HL-60 (cell line): ENCODE results near the gene LBH.

Experiments
- DNase-seq, 2 experiments: peaks; one replicate each; pipeline ENCODE4 v3.0.0-alpha.2; 2010 to 2020; ENCODE audit warnings: low read depth in 1 of 2, low spot score in 1 of 2
- H3K27ac ChIP-seq: fragments of 250-450 bp; sonication (Bioruptor Pico); replicated peaks from 2 replicates; pipeline ENCODE4 v1.5.1; 2020; ENCODE audit warnings: mild to moderate bottlenecking, moderate library complexity
- H3K27me3 ChIP-seq: fragments of 250-450 bp; sonication (Bioruptor Pico); 2 replicates; pipeline ENCODE4 v1.5.1; 2021; ENCODE audit warnings: mild to moderate bottlenecking, moderate library complexity; ENCODE audit not compliant: insufficient read depth, poor library complexity, severe bottlenecking
- H3K4me3 ChIP-seq: replicated peaks from 2 replicates; pipeline ENCODE4 v1.5.1; 2011; ENCODE audit warnings: mild to moderate bottlenecking, control low read depth, low read length; ENCODE audit not compliant: insufficient read depth
- GABPA ChIP-seq: IDR thresholded peaks from 2 replicates; pipeline ENCODE4 v1.6.1; 2012; ENCODE audit warnings: low read depth
- POLR2AphosphoS5 ChIP-seq: IDR thresholded peaks from 2 replicates; pipeline ENCODE4 v1.6.1; 2012; ENCODE audit warnings: low read depth
- SPI1 ChIP-seq: IDR thresholded peaks from 2 replicates; pipeline ENCODE4 v1.6.1; 2012; ENCODE audit warnings: low read depth, mild to moderate bottlenecking, borderline replicate concordance
- TF ChIP-seq, protein P1 (sequence below): IDR thresholded peaks from one replicate; pipeline ENCODE4 v1.5.1; 2011; ENCODE audit warnings: low read length, control low read depth, inconsistent platforms; ENCODE audit not compliant: insufficient read depth
- TF ChIP-seq, protein P2 (sequence below): IDR thresholded peaks from 2 replicates; pipeline ENCODE4 v1.6.1; 2012; ENCODE audit warnings: low read depth; ENCODE audit not compliant: insufficient replicate concordance

The LBH gene

DNA sequence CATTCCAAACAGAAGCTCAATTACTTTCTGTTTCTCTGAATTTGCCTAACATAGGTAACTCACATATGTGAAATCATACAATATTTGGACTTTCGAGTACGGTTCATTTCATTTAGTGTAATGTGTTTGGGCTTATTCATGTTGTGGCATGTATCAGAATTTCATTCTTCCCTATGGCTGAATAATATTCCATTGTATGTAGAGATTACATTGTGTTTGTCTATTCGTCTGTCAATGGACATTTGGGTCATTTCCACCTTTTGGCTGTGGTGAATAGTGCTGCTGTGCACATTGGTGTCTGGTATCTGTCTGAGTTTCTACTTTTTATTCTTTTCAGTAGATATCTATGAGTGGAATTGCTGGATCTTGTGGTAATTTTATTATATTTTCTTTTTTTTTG lies 43.9 kb downstream of the LBH start:
- Histone ChIP-seq H3K27ac (no peak overlapping the region), H3K27me3 (peaks cover 3% of the 10 kb centered on the region), H3K4me3 (no peak overlapping the region)
- no peak for DNase-seq
- TF ChIP-seq SPI1 (no peak), GABPA (no peak), POLR2AphosphoS5 (no peak)
- TF ChIP-seq, protein P1, sequence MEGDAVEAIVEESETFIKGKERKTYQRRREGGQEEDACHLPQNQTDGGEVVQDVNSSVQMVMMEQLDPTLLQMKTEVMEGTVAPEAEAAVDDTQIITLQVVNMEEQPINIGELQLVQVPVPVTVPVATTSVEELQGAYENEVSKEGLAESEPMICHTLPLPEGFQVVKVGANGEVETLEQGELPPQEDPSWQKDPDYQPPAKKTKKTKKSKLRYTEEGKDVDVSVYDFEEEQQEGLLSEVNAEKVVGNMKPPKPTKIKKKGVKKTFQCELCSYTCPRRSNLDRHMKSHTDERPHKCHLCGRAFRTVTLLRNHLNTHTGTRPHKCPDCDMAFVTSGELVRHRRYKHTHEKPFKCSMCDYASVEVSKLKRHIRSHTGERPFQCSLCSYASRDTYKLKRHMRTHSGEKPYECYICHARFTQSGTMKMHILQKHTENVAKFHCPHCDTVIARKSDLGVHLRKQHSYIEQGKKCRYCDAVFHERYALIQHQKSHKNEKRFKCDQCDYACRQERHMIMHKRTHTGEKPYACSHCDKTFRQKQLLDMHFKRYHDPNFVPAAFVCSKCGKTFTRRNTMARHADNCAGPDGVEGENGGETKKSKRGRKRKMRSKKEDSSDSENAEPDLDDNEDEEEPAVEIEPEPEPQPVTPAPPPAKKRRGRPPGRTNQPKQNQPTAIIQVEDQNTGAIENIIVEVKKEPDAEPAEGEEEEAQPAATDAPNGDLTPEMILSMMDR: no peak
- TF ChIP-seq, protein P2, sequence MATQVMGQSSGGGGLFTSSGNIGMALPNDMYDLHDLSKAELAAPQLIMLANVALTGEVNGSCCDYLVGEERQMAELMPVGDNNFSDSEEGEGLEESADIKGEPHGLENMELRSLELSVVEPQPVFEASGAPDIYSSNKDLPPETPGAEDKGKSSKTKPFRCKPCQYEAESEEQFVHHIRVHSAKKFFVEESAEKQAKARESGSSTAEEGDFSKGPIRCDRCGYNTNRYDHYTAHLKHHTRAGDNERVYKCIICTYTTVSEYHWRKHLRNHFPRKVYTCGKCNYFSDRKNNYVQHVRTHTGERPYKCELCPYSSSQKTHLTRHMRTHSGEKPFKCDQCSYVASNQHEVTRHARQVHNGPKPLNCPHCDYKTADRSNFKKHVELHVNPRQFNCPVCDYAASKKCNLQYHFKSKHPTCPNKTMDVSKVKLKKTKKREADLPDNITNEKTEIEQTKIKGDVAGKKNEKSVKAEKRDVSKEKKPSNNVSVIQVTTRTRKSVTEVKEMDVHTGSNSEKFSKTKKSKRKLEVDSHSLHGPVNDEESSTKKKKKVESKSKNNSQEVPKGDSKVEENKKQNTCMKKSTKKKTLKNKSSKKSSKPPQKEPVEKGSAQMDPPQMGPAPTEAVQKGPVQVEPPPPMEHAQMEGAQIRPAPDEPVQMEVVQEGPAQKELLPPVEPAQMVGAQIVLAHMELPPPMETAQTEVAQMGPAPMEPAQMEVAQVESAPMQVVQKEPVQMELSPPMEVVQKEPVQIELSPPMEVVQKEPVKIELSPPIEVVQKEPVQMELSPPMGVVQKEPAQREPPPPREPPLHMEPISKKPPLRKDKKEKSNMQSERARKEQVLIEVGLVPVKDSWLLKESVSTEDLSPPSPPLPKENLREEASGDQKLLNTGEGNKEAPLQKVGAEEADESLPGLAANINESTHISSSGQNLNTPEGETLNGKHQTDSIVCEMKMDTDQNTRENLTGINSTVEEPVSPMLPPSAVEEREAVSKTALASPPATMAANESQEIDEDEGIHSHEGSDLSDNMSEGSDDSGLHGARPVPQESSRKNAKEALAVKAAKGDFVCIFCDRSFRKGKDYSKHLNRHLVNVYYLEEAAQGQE: no peak

DNA sequence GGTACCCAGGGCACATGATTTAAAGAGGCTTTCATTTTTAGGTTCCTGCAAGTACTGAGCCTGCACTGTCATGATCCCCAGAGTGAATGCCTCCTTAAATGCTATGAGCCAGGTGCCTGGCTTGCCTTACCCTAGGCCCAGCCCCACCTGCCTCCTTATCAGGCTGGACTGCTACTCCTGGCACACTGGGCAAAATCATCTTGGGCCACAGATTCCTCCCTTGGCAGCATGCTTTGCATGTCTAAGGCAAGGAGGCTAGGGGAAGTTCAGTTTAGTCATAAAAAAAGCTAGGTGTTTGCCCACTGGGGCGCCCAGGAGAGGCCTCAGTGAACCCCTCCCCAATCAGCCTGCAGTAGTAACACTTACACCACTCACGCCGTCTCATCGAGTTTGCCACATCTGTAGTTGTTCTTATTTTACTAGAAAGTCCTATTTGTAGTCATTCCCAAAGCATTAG lies 45.1 kb downstream of the LBH start:
- no peak for DNase-seq
- Histone ChIP-seq H3K27me3 (peaks cover 3% of the 10 kb centered on the region), H3K27ac (no peak overlapping the region), H3K4me3 (no peak overlapping the region)
- TF ChIP-seq POLR2AphosphoS5 (no peak), GABPA (no peak), SPI1 (no peak)
- TF ChIP-seq, protein P1: no peak
- TF ChIP-seq, protein P2: no peak

DNA sequence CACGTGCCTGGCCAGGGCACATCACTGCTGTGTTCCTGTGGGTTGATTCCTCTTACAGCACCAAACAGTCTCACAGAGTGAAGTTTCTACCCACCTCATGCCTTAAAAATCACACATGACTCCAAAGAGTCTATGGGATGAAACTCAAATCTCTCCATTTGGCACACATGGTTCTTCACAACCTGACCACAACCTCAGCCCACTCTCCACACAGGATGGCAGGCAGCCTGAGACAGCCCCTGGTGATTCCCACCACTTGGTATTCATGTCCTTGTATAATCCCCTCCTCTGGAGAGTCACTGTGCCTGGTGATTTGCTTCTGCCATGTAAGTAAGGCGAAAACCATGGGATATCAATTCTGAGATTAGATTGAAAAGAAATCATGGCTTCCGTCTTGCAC lies 46.2 kb downstream of the LBH start:
- DNase-seq: no peak
- no peak overlapping the region for H3K27ac ChIP-seq
- peaks cover 3% of the 10 kb centered on the region for H3K27me3 ChIP-seq
- H3K4me3 ChIP-seq: no peak overlapping the region
- TF ChIP-seq GABPA (no peak), POLR2AphosphoS5 (no peak), SPI1 (no peak)
- TF ChIP-seq, protein P2: no peak
- TF ChIP-seq, protein P1: no peak
